HCT116 (cell line): ENCODE results near the gene DDX24.

Experiments used
- ATF3 ChIP-seq: IDR thresholded peaks from 2 replicates; pipeline ENCODE4 v1.6.1; 2012
- CBX3 ChIP-seq: IDR thresholded peaks from 2 replicates; pipeline ENCODE4 v1.6.1; 2012; ENCODE audit warnings: low read depth
- CTCF ChIP-seq, 3 experiments: fragments of 200-600 bp in 1 of 3; sonication (generic) in 1 of 3; IDR thresholded peaks in 2 of 3; conservative IDR thresholded peaks in 1 of 3; 2 replicates each; pipeline ENCODE4 v1.5.1; 2012 to 2017; ENCODE audit warnings: low read depth in 2 of 3, low read length in 2 of 3, antibody characterized with exemption in 1 of 3, borderline replicate concordance in 1 of 3, control low read depth in 1 of 3, mild to moderate bottlenecking in 1 of 3, mixed read lengths in 1 of 3, mixed run types in 1 of 3, moderate library complexity in 1 of 3; ENCODE audit not compliant: insufficient read depth in 1 of 3
- EZH2 ChIP-seq: fragments of 200-600 bp; sonication (generic); IDR thresholded peaks from 2 replicates; pipeline ENCODE4 v1.6.1; 2017; ENCODE audit warnings: antibody characterized with exemption, mixed run types
- MAX ChIP-seq: IDR thresholded peaks from 2 replicates; pipeline ENCODE4 v1.6.1; 2012
- POLR2A ChIP-seq: IDR thresholded peaks from 2 replicates; pipeline ENCODE4 v1.7.0; 2011; ENCODE audit warnings: borderline replicate concordance; ENCODE audit not compliant: insufficient read depth, insufficient read length; ENCODE audit errors: extremely low read depth
- POLR2AphosphoS5 ChIP-seq: IDR thresholded peaks from 2 replicates; pipeline ENCODE4 v1.6.1; 2011; ENCODE audit warnings: mild to moderate bottlenecking, low read depth, low read length, moderate library complexity
- REST ChIP-seq: IDR thresholded peaks from 2 replicates; pipeline ENCODE4 v1.6.1; 2012; ENCODE audit warnings: low read depth
- SIN3A ChIP-seq: IDR thresholded peaks from 2 replicates; pipeline ENCODE4 v1.6.1; 2012; ENCODE audit warnings: low read depth
- TCF7L2 ChIP-seq: IDR thresholded peaks from 2 replicates; pipeline ENCODE4 v1.7.0; 2011; ENCODE audit warnings: borderline replicate concordance, inconsistent platforms; ENCODE audit not compliant: insufficient read depth, insufficient read length; ENCODE audit errors: extremely low read depth
- YY1 ChIP-seq: IDR thresholded peaks from 2 replicates; pipeline ENCODE4 v1.6.1; 2011; ENCODE audit warnings: low read length, low read depth, moderate library complexity, mild to moderate bottlenecking; ENCODE audit not compliant: insufficient replicate concordance; ENCODE audit errors: extremely low read depth
- ZNF274 ChIP-seq: fragments of 200-500 bp; sonication (Bioruptor generic); IDR thresholded peaks from 2 replicates; pipeline ENCODE4 v1.6.1; 2014; ENCODE audit warnings: mild to moderate bottlenecking, low read depth, low read length, inconsistent platforms

GRCh38 chr14:94052199-94052598 is 28.8 kb downstream of the DDX24 start:
- TF ChIP-seq EZH2 (no peak), CTCF (IDR thresholded peaks at IDR 0.05 in 2 of 3, conservative IDR thresholded peaks at IDR 0.05 in 1 of 3; ENCODE audit: borderline replicate concordance in 1 of 3, insufficient read depth in 1 of 3, low read depth in 2 of 3, low read length in 2 of 3) (no peak), ATF3 (no peak), YY1 (no peak), MAX (no peak), POLR2AphosphoS5 (no peak), TCF7L2 (no peak), SIN3A (no peak), CBX3 (no peak), ZNF274 (no peak), POLR2A (no peak), REST (no peak)
